Measurements from ENCODE around the gene FOXM1. TPM values are rescaled to one million over a fixed set of nuclear protein-coding genes. Genes with fewer than 3 reads are reported as not detected.

FOXM1 gene
- total and polyA plus RNA-seq, 7 experiments from 2014 or later, result 0.35 to 77.2 (median 0.82) TPM; not detected in 3

GRCh38 chr12:2836574-2836973 is 40.4 kb downstream of the FOXM1 start:
- H3K36me3 Mint-ChIP-seq, result peaks cover 2 to 33% (median 12%) of the 10 kb centered on the region in 5 donors
- DNase-seq (no peak), ATAC-seq (no peak)
- Histone ChIP-seq H3K36me3 (ENCODE audit: control insufficient read depth in 2 of 3, insufficient read depth in 3 of 3, low read length in 3 of 3) (peaks cover 0 to 40% (median 8%) of the 10 kb centered on the region in 3 experiments), H3K9me3 (ENCODE audit: control insufficient read depth in 2 of 3, low read length in 3 of 3) (no peaks in the 10 kb centered on the region), H3K4me1 (ENCODE audit: control insufficient read depth in 2 of 2, insufficient read depth in 2 of 2, low read length in 2 of 2) (no peaks in the 10 kb centered on the region), H3K27me3 (ENCODE audit: control insufficient read depth in 2 of 2, insufficient read depth in 2 of 2, low read length in 2 of 2) (no peaks in the 10 kb centered on the region), H3K4me3 (ENCODE audit: low read length) (no peak overlapping the region), H3K27ac (ENCODE audit: low read depth, low read length) (no peak overlapping the region)
- peak overlapping the region in 2 of 9 donors; percentile 2 to 51 for H3K27ac Mint-ChIP-seq
- ChIA-PET POLR2A (interaction anchor here (0.9 kb wide), 1 partner anchor 8 kb away, joined by 3 read pairs; no protein-coding TSS in a partner anchor), CTCF (no interaction called here)
- no peak overlapping the region for H3K4me3 Mint-ChIP-seq
- H3K4me1 Mint-ChIP-seq, result peaks cover 0 to 19% (median 13%) of the 10 kb centered on the region in 7 donors
- no peaks in the 10 kb centered on the region for H3K27me3 Mint-ChIP-seq
- H3K9me3 Mint-ChIP-seq, result no peaks in the 10 kb centered on the region
- intact Hi-C loops (cut with micrococcal nuclease), result no loop called here

GRCh38 chr12:2835691-2836403 is 41.1 kb downstream of the FOXM1 start:
- Mint-ChIP-seq H3K9me3 (no peaks in the 10 kb centered on the region), H3K4me1 (peaks cover 0 to 19% (median 13%) of the 10 kb centered on the region in 7 donors), H3K27me3 (no peaks in the 10 kb centered on the region), H3K27ac (peak overlapping the region in 3 of 9 donors; percentile 14 to 56 (median 17)), H3K36me3 (peaks cover 2 to 34% (median 14%) of the 10 kb centered on the region in 5 donors), H3K4me3 (no peak overlapping the region)
- POLR2A ChIA-PET, result interaction anchor here (0.6 to 1.1 kb wide), 2 partner anchors 42 to 44 kb away, joined by 3 read pairs; no protein-coding TSS in a partner anchor
- no peak overlapping the region for H3K27ac ChIP-seq (ENCODE audit: low read depth, low read length)
- H3K4me3 ChIP-seq (ENCODE audit: low read length), result no peak overlapping the region
- H3K4me1 ChIP-seq (ENCODE audit: control insufficient read depth in 2 of 2, insufficient read depth in 2 of 2, low read length in 2 of 2), result no peaks in the 10 kb centered on the region
- H3K27me3 ChIP-seq (ENCODE audit: control insufficient read depth in 2 of 2, insufficient read depth in 2 of 2, low read length in 2 of 2), result no peaks in the 10 kb centered on the region
- CTCF ChIA-PET, result no interaction called here
- DNase-seq (no peak), ATAC-seq (no peak)
- no peaks in the 10 kb centered on the region for H3K9me3 ChIP-seq (ENCODE audit: control insufficient read depth in 2 of 3, low read length in 3 of 3)
- intact Hi-C loops (cut with micrococcal nuclease), result no loop called here
- H3K36me3 ChIP-seq (ENCODE audit: control insufficient read depth in 2 of 3, insufficient read depth in 3 of 3, low read length in 3 of 3), result peaks cover 0 to 34% (median 8%) of the 10 kb centered on the region in 3 experiments

- POLR2A ChIA-PET, result interaction anchor here (0.6 to 1.1 kb wide), 2 partner anchors 43 kb away, joined by 3 read pairs; no protein-coding TSS in a partner anchor
Observed at GRCh38 chr12:2834581-2835491, 42.1 kb downstream of the FOXM1 start, which contains the start of gene NRIP2. TSS of gene NRIP2 (minus strand) at chr12:2835035. CDS start at chr12:2834983, 52 bp downstream.

GRCh38 chr12:2833810-2834209 is 43.2 kb downstream of the FOXM1 start:
- intact Hi-C loops (cut with micrococcal nuclease), result no loop called here
- peaks cover 2 to 28% (median 12%) of the 10 kb centered on the region in 5 donors for H3K36me3 Mint-ChIP-seq
- no peak overlapping the region for H3K27ac ChIP-seq (ENCODE audit: low read depth, low read length)
- ATAC-seq (no peak), DNase-seq (no peak)
- H3K27me3 Mint-ChIP-seq, result no peaks in the 10 kb centered on the region
- CTCF ChIA-PET, result no interaction called here
- no peaks in the 10 kb centered on the region for H3K27me3 ChIP-seq (ENCODE audit: control insufficient read depth in 2 of 2, insufficient read depth in 2 of 2, low read length in 2 of 2)
- POLR2A ChIA-PET, result no interaction called here
- H3K27ac Mint-ChIP-seq, result peak overlapping the region in 3 of 9 donors; percentile 4 to 76 (median 18)
- peaks cover 0 to 20% (median 15%) of the 10 kb centered on the region in 3 experiments for H3K36me3 ChIP-seq (ENCODE audit: control insufficient read depth in 2 of 3, insufficient read depth in 3 of 3, low read length in 3 of 3)
- no peak overlapping the region for H3K4me3 ChIP-seq (ENCODE audit: low read length)
- H3K4me1 ChIP-seq (ENCODE audit: control insufficient read depth in 2 of 2, insufficient read depth in 2 of 2, low read length in 2 of 2), result no peaks in the 10 kb centered on the region
- H3K4me1 Mint-ChIP-seq, result peaks cover 0 to 19% (median 13%) of the 10 kb centered on the region in 7 donors
- H3K9me3 ChIP-seq (ENCODE audit: control insufficient read depth in 2 of 3, low read length in 3 of 3), result no peaks in the 10 kb centered on the region
- no peaks in the 10 kb centered on the region for H3K9me3 Mint-ChIP-seq
- H3K4me3 Mint-ChIP-seq, result no peak overlapping the region

More at GRCh38 chr12:2834581-2835491, 42.1 kb downstream of the FOXM1 start, which contains the start of gene NRIP2:
- Mint-ChIP-seq H3K27ac (peak within 1 kb of the TSS in 5 of 9 donors; percentile 10 to 82 (median 67)), H3K27me3 (no peaks in the 10 kb centered on the region), H3K4me3 (peak within 1 kb of the TSS in 1 of 10 donors; percentile 29), H3K4me1 (peaks cover 0 to 19% (median 13%) of the 10 kb centered on the region in 7 donors), H3K9me3 (no peaks in the 10 kb centered on the region), H3K36me3 (peaks cover 2 to 38% (median 16%) of the 10 kb centered on the region in 5 donors)
- Histone ChIP-seq H3K36me3 (ENCODE audit: control insufficient read depth in 2 of 3, insufficient read depth in 3 of 3, low read length in 3 of 3) (peaks cover 0 to 29% (median 8%) of the 10 kb centered on the region in 3 experiments), H3K27me3 (ENCODE audit: control insufficient read depth in 2 of 2, insufficient read depth in 2 of 2, low read length in 2 of 2) (no peaks in the 10 kb centered on the region), H3K4me1 (ENCODE audit: control insufficient read depth in 2 of 2, insufficient read depth in 2 of 2, low read length in 2 of 2) (no peaks in the 10 kb centered on the region), H3K9me3 (ENCODE audit: control insufficient read depth in 2 of 3, low read length in 3 of 3) (no peaks in the 10 kb centered on the region), H3K27ac (ENCODE audit: low read depth, low read length) (no peak within 1 kb of the TSS), H3K4me3 (ENCODE audit: low read length) (no peak within 1 kb of the TSS)
- DNase-seq, result no peak
- CTCF ChIA-PET, result no interaction called here
- intact Hi-C loops (cut with micrococcal nuclease), result no loop called here
- ATAC-seq, result no peak

GRCh38 chr12:2833327-2833726 is 43.6 kb downstream of the FOXM1 start:
- Mint-ChIP-seq H3K36me3 (peaks cover 2 to 24% (median 12%) of the 10 kb centered on the region in 5 donors), H3K27me3 (no peaks in the 10 kb centered on the region), H3K9me3 (no peaks in the 10 kb centered on the region), H3K4me1 (peaks cover 0 to 19% (median 13%) of the 10 kb centered on the region in 7 donors), H3K27ac (peak overlapping the region in 4 of 9 donors; percentile 18 to 86 (median 52)), H3K4me3 (no peak overlapping the region)
- Histone ChIP-seq H3K4me1 (ENCODE audit: control insufficient read depth in 2 of 2, insufficient read depth in 2 of 2, low read length in 2 of 2) (no peaks in the 10 kb centered on the region), H3K27me3 (ENCODE audit: control insufficient read depth in 2 of 2, insufficient read depth in 2 of 2, low read length in 2 of 2) (no peaks in the 10 kb centered on the region), H3K36me3 (ENCODE audit: control insufficient read depth in 2 of 3, insufficient read depth in 3 of 3, low read length in 3 of 3) (peaks cover 0 to 17% (median 13%) of the 10 kb centered on the region in 3 experiments), H3K9me3 (ENCODE audit: control insufficient read depth in 2 of 3, low read length in 3 of 3) (no peaks in the 10 kb centered on the region), H3K27ac (ENCODE audit: low read depth, low read length) (no peak overlapping the region), H3K4me3 (ENCODE audit: low read length) (no peak overlapping the region)
- CTCF ChIA-PET, result no interaction called here
- ATAC-seq (no peak), DNase-seq (no peak)
- intact Hi-C loops (cut with micrococcal nuclease), result no loop called here
- POLR2A ChIA-PET, result no interaction called here

- DNase-seq (no peak), ATAC-seq (no peak)
- no peaks in the 10 kb centered on the region for H3K9me3 Mint-ChIP-seq
- no peaks in the 10 kb centered on the region for H3K27me3 ChIP-seq (ENCODE audit: control insufficient read depth in 2 of 2, insufficient read depth in 2 of 2, low read length in 2 of 2)
- no peaks in the 10 kb centered on the region for H3K9me3 ChIP-seq (ENCODE audit: control insufficient read depth in 2 of 3, low read length in 3 of 3)
- CTCF ChIA-PET, result no interaction called here
- peaks cover 2 to 24% (median 10%) of the 10 kb centered on the region in 5 donors for H3K36me3 Mint-ChIP-seq
- H3K27me3 Mint-ChIP-seq, result no peaks in the 10 kb centered on the region
- intact Hi-C loops (cut with micrococcal nuclease), result no loop called here
- no peaks in the 10 kb centered on the region for H3K4me1 ChIP-seq (ENCODE audit: control insufficient read depth in 2 of 2, insufficient read depth in 2 of 2, low read length in 2 of 2)
- no peak overlapping the region for H3K4me3 Mint-ChIP-seq
- POLR2A ChIA-PET, result interaction anchor here (0.5 kb wide), 1 partner anchor 13 kb away, joined by 3 read pairs; no protein-coding TSS in a partner anchor
- H3K36me3 ChIP-seq (ENCODE audit: control insufficient read depth in 2 of 3, insufficient read depth in 3 of 3, low read length in 3 of 3), result peaks cover 0 to 17% (median 7%) of the 10 kb centered on the region in 3 experiments
- peaks cover 0 to 19% (median 12%) of the 10 kb centered on the region in 7 donors for H3K4me1 Mint-ChIP-seq
- no peak overlapping the region for H3K4me3 ChIP-seq (ENCODE audit: low read length)
- H3K27ac Mint-ChIP-seq, result peak overlapping the region in 5 of 9 donors; percentile 1 to 85 (median 60)
- H3K27ac ChIP-seq (ENCODE audit: low read depth, low read length), result no peak overlapping the region
Observed at GRCh38 chr12:2832550-2833127, 44.3 kb downstream of the FOXM1 start.
